Measurements from ENCODE around the gene PSKH1. TPM values are rescaled to one million over a fixed set of nuclear protein-coding genes. Genes with fewer than 3 reads are reported as not detected.

PSKH1 gene
- total RNA-seq, 1 donor from 2014 or later, result 44.5 TPM

GRCh38 chr16:67885545-67885944 is 7.5 kb upstream of the PSKH1 start:
- Mint-ChIP-seq H3K36me3 (peaks cover 22% of the 10 kb centered on the region), H3K9me3 (no peaks in the 10 kb centered on the region), H3K27me3 (ENCODE audit: low read depth) (no peaks in the 10 kb centered on the region), H3K4me3 (no peak overlapping the region), H3K27ac (no peak overlapping the region), H3K4me1 (peaks cover 6% of the 10 kb centered on the region)
- no peak for DNase-seq (ENCODE audit: low spot score in 2 of 2, unreplicated experiment in 2 of 2)
- TF ChIP-seq, protein P1, sequence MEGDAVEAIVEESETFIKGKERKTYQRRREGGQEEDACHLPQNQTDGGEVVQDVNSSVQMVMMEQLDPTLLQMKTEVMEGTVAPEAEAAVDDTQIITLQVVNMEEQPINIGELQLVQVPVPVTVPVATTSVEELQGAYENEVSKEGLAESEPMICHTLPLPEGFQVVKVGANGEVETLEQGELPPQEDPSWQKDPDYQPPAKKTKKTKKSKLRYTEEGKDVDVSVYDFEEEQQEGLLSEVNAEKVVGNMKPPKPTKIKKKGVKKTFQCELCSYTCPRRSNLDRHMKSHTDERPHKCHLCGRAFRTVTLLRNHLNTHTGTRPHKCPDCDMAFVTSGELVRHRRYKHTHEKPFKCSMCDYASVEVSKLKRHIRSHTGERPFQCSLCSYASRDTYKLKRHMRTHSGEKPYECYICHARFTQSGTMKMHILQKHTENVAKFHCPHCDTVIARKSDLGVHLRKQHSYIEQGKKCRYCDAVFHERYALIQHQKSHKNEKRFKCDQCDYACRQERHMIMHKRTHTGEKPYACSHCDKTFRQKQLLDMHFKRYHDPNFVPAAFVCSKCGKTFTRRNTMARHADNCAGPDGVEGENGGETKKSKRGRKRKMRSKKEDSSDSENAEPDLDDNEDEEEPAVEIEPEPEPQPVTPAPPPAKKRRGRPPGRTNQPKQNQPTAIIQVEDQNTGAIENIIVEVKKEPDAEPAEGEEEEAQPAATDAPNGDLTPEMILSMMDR (IDR thresholded peaks at IDR 0.05; ENCODE audit: unreplicated experiment), result no peak

GRCh38 chr16:67885976-67886375 is 7.1 kb upstream of the PSKH1 start:
- Mint-ChIP-seq H3K4me1 (peaks cover 6% of the 10 kb centered on the region), H3K36me3 (peaks cover 22% of the 10 kb centered on the region), H3K4me3 (no peak overlapping the region), H3K27me3 (ENCODE audit: low read depth) (no peaks in the 10 kb centered on the region), H3K9me3 (no peaks in the 10 kb centered on the region), H3K27ac (no peak overlapping the region)
- TF ChIP-seq, protein P1 (IDR thresholded peaks at IDR 0.05; ENCODE audit: unreplicated experiment), result no peak
- DNase-seq (ENCODE audit: low spot score in 2 of 2, unreplicated experiment in 2 of 2), result no peak

GRCh38 chr16:67886387-67886786 is 6.7 kb upstream of the PSKH1 start:
- H3K27ac Mint-ChIP-seq, result no peak overlapping the region
- H3K4me3 Mint-ChIP-seq, result no peak overlapping the region
- no peaks in the 10 kb centered on the region for H3K27me3 Mint-ChIP-seq (ENCODE audit: low read depth)
- H3K36me3 Mint-ChIP-seq, result peaks cover 21% of the 10 kb centered on the region
- no peaks in the 10 kb centered on the region for H3K9me3 Mint-ChIP-seq
- TF ChIP-seq, protein P1 (IDR thresholded peaks at IDR 0.05; ENCODE audit: unreplicated experiment), result no peak
- peaks cover 6% of the 10 kb centered on the region for H3K4me1 Mint-ChIP-seq
- no peak for DNase-seq (ENCODE audit: low spot score in 2 of 2, unreplicated experiment in 2 of 2)

GRCh38 chr16:67888331-67888730 is 4.7 kb upstream of the PSKH1 start:
- H3K27me3 Mint-ChIP-seq (ENCODE audit: low read depth), result no peaks in the 10 kb centered on the region
- no peak overlapping the region for H3K4me3 Mint-ChIP-seq
- peaks cover 13% of the 10 kb centered on the region for H3K4me1 Mint-ChIP-seq
- TF ChIP-seq, protein P1 (IDR thresholded peaks at IDR 0.05; ENCODE audit: unreplicated experiment), result no peak
- peaks cover 12% of the 10 kb centered on the region for H3K36me3 Mint-ChIP-seq
- no peak for DNase-seq (ENCODE audit: low spot score in 2 of 2, unreplicated experiment in 2 of 2)
- H3K27ac Mint-ChIP-seq, result no peak overlapping the region
- no peaks in the 10 kb centered on the region for H3K9me3 Mint-ChIP-seq

- peak overlapping the region; percentile 98 for H3K4me3 Mint-ChIP-seq
- peak overlapping the region; percentile 94 for H3K27ac Mint-ChIP-seq
- peaks cover 17% of the 10 kb centered on the region for H3K4me1 Mint-ChIP-seq
- H3K27me3 Mint-ChIP-seq (ENCODE audit: low read depth), result no peaks in the 10 kb centered on the region
- H3K9me3 Mint-ChIP-seq, result no peaks in the 10 kb centered on the region
- DNase-seq (ENCODE audit: low spot score in 2 of 2, unreplicated experiment in 2 of 2), result no peak
- H3K36me3 Mint-ChIP-seq, result no peaks in the 10 kb centered on the region
- TF ChIP-seq, protein P1 (IDR thresholded peaks at IDR 0.05; ENCODE audit: unreplicated experiment), result no peak
Observed at GRCh38 chr16:67892375-67892774, 679 bp upstream of the PSKH1 start.

Data from mesothelial cell of epicardium (in vitro differentiated cells).